Activated T-helper 1 cell treated with anti-CD3 and anti-CD28 coated beads, Interleukin-12 subunit alpha, Interleukin-12 subunit beta, Interleukin-2, Interleukin-4 antibody, amounts not matched to agents 30 ng/mL and 10 ng/mL and 1 ng/mL, durations not matched to agents 14 hours and 24 hours and 36 hours (primary cell): ENCODE measurements around the gene WDFY4. TPM values are rescaled to one million over a fixed set of nuclear protein-coding genes. Genes with fewer than 3 reads are reported as not detected.

Experiments
- DNase-seq: peaks from one replicate; pipeline ENCODE4 v3.0.0; 2021; ENCODE audit warnings: low spot score
- H3K27ac Mint-ChIP-seq: one replicate; pipeline ENCODE4 v1.8.0; 2021; ENCODE audit warnings: mild to moderate bottlenecking, mixed read lengths
- H3K27me3 Mint-ChIP-seq: one replicate; pipeline ENCODE4 v1.8.0; 2022; ENCODE audit warnings: mild to moderate bottlenecking, moderate library complexity, mixed read lengths; ENCODE audit not compliant: insufficient read depth
- H3K36me3 Mint-ChIP-seq: one replicate; pipeline ENCODE4 v1.8.0; 2021; ENCODE audit warnings: low read depth, mixed read lengths
- H3K4me1 Mint-ChIP-seq: one replicate; pipeline ENCODE4 v1.8.0; 2021; ENCODE audit warnings: low read depth, mixed read lengths
- H3K4me3 Mint-ChIP-seq: one replicate; pipeline ENCODE4 v1.8.0; 2021; ENCODE audit warnings: mild to moderate bottlenecking, moderate library complexity, mixed read lengths
- H3K9me3 Mint-ChIP-seq: one replicate; pipeline ENCODE4 v1.8.0; 2021; ENCODE audit warnings: mixed read lengths
- intact Hi-C: fragments of 100-400 bp; cut with micrococcal nuclease; formaldehyde crosslinking; loops from one replicate; pipeline ENCODE4 v1.15.1; 2024
- total RNA-seq: library from RNA; stranded (reverse); gene quantifications from 2 replicates; pipeline ENCODE4 v1.2.3, GENCODE V29; 2022

Gene WDFY4
- total RNA-seq, 1 donor from 2014 or later: 0.08 TPM

DNA sequence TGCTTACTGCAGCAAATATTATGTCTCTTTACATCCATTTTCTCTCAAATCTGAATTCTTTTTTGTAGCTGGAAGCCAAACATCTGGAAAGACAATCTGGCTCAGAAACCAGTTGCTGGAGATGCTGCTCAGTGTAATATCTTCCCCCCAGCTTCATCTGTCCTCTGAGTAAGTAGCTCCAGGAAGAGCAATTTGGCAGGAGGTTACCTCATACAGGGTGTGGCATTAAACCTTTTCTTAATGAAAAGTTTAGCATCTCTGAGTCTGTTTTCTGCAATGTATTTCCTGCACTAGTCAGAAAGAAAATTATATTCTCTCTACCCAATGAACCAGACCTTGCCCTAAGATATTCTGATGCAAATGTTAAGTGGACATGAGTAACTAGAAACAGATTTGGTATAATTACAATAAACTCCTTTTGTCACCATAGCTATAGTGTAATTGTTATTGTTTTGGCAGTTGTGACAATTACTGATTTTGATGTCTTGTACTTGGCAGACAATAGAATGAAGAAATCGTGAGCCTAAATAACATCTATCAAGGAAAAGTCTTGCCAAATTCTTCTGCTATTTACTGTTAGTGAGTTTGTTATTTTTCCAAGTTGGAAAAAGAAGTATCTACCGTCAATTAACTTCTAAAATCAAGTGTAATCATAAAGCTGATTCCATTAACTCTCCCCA lies 123.3 kb downstream of the WDFY4 start:
- H3K9me3 Mint-ChIP-seq: no peaks in the 10 kb centered on the region
- intact Hi-C loops: loop anchor here (10.0 kb wide), 1 partner anchor 727 kb away; the partner anchor contains the start of gene ERCC6
- peaks cover 4% of the 10 kb centered on the region for H3K27me3 Mint-ChIP-seq
- no peak for DNase-seq
- H3K4me1 Mint-ChIP-seq: peaks cover 23% of the 10 kb centered on the region
- H3K27ac Mint-ChIP-seq: no peak overlapping the region
- H3K4me3 Mint-ChIP-seq: no peak overlapping the region
- H3K36me3 Mint-ChIP-seq: no peaks in the 10 kb centered on the region

DNA sequence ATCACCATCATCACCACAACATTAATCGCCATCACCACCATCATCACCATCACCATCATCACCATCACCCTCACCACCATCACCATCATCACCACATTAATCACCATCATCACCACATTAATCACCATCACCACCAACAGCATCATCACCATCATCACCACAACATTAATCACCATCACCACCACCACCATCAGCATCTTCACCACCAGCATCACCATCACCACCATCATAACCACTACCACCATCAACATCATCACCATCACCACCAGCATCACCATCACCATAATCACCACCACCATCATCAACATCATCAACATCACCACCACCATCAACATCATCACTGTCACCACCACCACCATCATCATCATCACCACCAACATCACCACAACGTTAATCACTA lies 124.6 kb downstream of the WDFY4 start:
- H3K4me1 Mint-ChIP-seq: peaks cover 11% of the 10 kb centered on the region
- intact Hi-C loops: loop anchor here (10.0 kb wide), 1 partner anchor 726 kb away; the partner anchor contains the start of gene ERCC6
- no peak for DNase-seq
- peaks cover 4% of the 10 kb centered on the region for H3K27me3 Mint-ChIP-seq
- H3K4me3 Mint-ChIP-seq: no peak overlapping the region
- no peak overlapping the region for H3K27ac Mint-ChIP-seq
- no peaks in the 10 kb centered on the region for H3K9me3 Mint-ChIP-seq
- H3K36me3 Mint-ChIP-seq: no peaks in the 10 kb centered on the region

DNA sequence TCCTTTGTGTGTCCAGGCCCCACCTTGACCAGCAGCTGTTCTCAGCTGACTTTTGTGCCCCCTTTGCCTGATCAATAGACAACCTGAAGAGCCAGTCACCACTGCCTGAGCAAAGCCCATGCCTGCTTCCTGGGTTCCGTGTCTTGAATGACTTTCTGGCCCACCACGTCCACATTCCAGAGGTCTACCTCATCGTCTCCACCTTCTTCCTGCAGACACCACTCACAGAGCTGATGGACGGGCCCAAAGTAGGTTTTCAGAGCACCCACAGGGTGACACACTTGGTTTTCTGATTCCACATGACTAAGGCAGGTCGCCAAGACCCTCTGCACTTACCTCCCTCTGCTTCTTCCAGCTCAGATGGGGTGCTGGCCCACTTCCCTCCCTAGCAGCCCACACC lies 126.8 kb downstream of the WDFY4 start:
- peaks cover 3% of the 10 kb centered on the region for H3K27me3 Mint-ChIP-seq
- no peaks in the 10 kb centered on the region for H3K4me1 Mint-ChIP-seq
- H3K4me3 Mint-ChIP-seq: no peak overlapping the region
- H3K27ac Mint-ChIP-seq: no peak overlapping the region
- no peaks in the 10 kb centered on the region for H3K36me3 Mint-ChIP-seq
- H3K9me3 Mint-ChIP-seq: no peaks in the 10 kb centered on the region
- intact Hi-C loops: no loop called here
- DNase-seq: no peak

DNA sequence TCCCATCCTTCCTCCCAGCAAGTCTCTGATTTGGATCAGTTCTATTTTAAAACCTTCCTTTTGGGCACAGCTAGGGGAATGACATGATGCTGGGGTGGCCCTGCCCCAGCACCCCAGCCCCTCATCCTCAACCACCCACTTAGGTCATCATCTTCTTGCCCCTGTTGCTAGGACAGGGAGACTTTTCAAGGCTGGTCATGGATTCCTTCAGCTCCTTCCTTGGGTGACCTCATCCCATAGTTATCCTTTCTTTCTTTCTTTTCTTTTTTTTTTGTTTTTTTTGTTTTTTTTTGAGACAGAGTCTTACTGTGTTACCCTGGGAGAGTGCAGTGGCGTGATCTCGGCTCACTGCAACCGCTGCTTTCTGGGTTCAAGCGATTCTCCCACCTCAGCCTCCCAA lies 127.2 kb downstream of the WDFY4 start:
- Mint-ChIP-seq H3K4me1 (no peaks in the 10 kb centered on the region), H3K27me3 (peaks cover 3% of the 10 kb centered on the region), H3K36me3 (no peaks in the 10 kb centered on the region), H3K27ac (no peak overlapping the region), H3K4me3 (no peak overlapping the region), H3K9me3 (no peaks in the 10 kb centered on the region)
- DNase-seq: no peak
- intact Hi-C loops: no loop called here

GRCh38 chr10:48813291-48813690 lies 128.6 kb downstream of the WDFY4 start:
- no peak overlapping the region for H3K27ac Mint-ChIP-seq
- H3K36me3 Mint-ChIP-seq: no peaks in the 10 kb centered on the region
- DNase-seq: no peak
- H3K4me3 Mint-ChIP-seq: no peak overlapping the region
- no peaks in the 10 kb centered on the region for H3K4me1 Mint-ChIP-seq
- peaks cover 3% of the 10 kb centered on the region for H3K27me3 Mint-ChIP-seq
- H3K9me3 Mint-ChIP-seq: no peaks in the 10 kb centered on the region
- intact Hi-C loops: no loop called here

DNA sequence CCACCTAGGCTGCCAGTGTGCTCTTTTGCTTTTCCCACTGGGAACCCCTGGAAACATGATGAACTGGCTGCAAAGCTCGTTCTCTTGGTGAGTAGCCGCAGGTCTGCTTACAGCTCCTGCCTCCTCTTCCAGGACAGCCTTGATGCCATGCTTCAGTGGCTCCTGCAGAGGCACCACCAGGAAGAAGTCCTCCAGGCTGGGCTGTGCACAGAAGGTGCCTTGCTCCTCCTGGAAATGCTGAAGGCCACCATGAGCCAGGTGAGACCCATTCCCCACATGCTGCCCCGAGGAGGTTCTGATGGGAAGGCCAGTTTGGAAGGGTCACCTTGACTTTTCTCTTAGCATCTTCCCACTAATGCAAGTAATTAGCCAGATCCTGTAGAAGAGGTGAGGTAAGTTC lies 129.2 kb downstream of the WDFY4 start:
- H3K4me1 Mint-ChIP-seq: no peaks in the 10 kb centered on the region
- no peak for DNase-seq
- intact Hi-C loops: no loop called here
- H3K9me3 Mint-ChIP-seq: no peaks in the 10 kb centered on the region
- no peak overlapping the region for H3K27ac Mint-ChIP-seq
- peaks cover 3% of the 10 kb centered on the region for H3K27me3 Mint-ChIP-seq
- no peaks in the 10 kb centered on the region for H3K36me3 Mint-ChIP-seq
- H3K4me3 Mint-ChIP-seq: no peak overlapping the region

DNA sequence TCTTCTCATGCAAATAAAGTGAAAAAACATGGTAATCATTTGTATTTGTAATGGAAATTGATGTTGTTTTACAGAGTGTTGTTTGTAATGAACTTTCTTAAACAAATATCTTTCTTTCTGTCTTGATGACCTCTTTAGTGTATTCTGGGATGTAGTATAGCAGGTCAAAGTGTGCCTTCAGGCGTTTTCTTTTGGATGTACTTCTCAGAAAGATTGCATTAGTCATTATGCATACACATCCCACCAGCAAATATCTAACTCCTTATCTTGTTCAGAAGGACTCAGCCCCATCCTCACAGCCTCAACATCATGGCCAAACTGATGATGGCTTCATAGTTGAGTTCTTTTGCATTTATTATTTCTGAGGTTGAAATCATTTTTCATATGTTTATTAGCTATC lies 130.3 kb downstream of the WDFY4 start:
- DNase-seq: no peak
- no peaks in the 10 kb centered on the region for H3K4me1 Mint-ChIP-seq
- intact Hi-C loops: no loop called here
- no peak overlapping the region for H3K27ac Mint-ChIP-seq
- no peaks in the 10 kb centered on the region for H3K9me3 Mint-ChIP-seq
- H3K27me3 Mint-ChIP-seq: peaks cover 3% of the 10 kb centered on the region
- no peaks in the 10 kb centered on the region for H3K36me3 Mint-ChIP-seq
- H3K4me3 Mint-ChIP-seq: no peak overlapping the region

DNA sequence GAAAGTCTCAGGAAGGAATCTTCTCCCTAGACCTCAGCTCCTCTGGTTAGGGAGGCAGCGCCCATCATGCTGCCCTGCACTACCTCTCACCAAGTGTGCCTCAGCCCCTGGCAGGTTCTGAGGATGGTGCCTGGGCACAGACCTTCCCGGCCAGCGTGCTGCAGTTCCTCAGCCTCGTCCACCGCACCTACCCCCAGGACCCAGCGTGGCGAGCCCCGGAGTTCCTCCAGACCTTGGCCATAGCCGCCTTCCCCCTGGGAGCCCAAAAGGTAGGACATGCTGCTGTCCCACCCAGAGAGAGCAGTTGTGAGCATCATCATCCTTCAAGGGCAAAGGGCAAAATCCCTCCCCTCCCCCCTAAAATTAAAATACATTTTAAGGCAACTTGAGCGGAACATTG lies 132.5 kb downstream of the WDFY4 start:
- no peak overlapping the region for H3K27ac Mint-ChIP-seq
- H3K4me3 Mint-ChIP-seq: no peak overlapping the region
- H3K27me3 Mint-ChIP-seq: no peaks in the 10 kb centered on the region
- no peak for DNase-seq
- H3K36me3 Mint-ChIP-seq: no peaks in the 10 kb centered on the region
- intact Hi-C loops: no loop called here
- no peaks in the 10 kb centered on the region for H3K9me3 Mint-ChIP-seq
- H3K4me1 Mint-ChIP-seq: no peaks in the 10 kb centered on the region

- intact Hi-C loops: no loop called here
- Mint-ChIP-seq H3K27me3 (no peaks in the 10 kb centered on the region), H3K4me3 (no peak overlapping the region)
Measured at GRCh38 chr10:48818081-48818480, 133.4 kb downstream of the WDFY4 start.

GRCh38 chr10:48818861-48819520 lies 134.3 kb downstream of the WDFY4 start:
- Mint-ChIP-seq H3K27ac (no peak overlapping the region), H3K9me3 (no peaks in the 10 kb centered on the region), H3K4me1 (no peaks in the 10 kb centered on the region), H3K4me3 (no peak overlapping the region), H3K36me3 (no peaks in the 10 kb centered on the region), H3K27me3 (no peaks in the 10 kb centered on the region)
- DNase-seq: no peak
- intact Hi-C loops: no loop called here

More at GRCh38 chr10:48818081-48818480, 133.4 kb downstream of the WDFY4 start:
- Mint-ChIP-seq H3K4me1 (no peaks in the 10 kb centered on the region), H3K27ac (no peak overlapping the region), H3K36me3 (no peaks in the 10 kb centered on the region), H3K9me3 (no peaks in the 10 kb centered on the region)
- no peak for DNase-seq

DNA sequence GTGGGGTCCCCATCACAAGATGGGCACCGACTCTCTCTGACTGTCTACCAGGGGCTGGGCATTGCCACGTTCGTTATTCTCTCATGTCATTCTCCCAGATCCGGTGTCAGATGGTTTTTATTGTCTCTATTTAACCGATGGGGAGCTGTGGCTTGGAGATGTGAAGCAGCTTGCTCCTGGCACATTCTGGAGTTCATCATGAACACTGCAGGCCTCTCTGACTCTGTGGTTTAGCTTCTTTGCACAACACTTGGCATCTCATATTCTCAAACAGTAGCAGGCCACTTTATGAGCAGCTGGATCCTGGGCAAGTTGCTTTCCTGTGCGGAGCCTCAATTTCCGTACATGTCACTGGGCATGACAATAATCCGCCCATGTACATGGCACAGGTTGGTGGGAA lies 135.1 kb downstream of the WDFY4 start:
- intact Hi-C loops: no loop called here
- H3K27me3 Mint-ChIP-seq: no peaks in the 10 kb centered on the region
- no peak overlapping the region for H3K4me3 Mint-ChIP-seq
- H3K4me1 Mint-ChIP-seq: no peaks in the 10 kb centered on the region
- DNase-seq: no peak
- no peaks in the 10 kb centered on the region for H3K9me3 Mint-ChIP-seq
- H3K36me3 Mint-ChIP-seq: no peaks in the 10 kb centered on the region
- H3K27ac Mint-ChIP-seq: no peak overlapping the region

DNA sequence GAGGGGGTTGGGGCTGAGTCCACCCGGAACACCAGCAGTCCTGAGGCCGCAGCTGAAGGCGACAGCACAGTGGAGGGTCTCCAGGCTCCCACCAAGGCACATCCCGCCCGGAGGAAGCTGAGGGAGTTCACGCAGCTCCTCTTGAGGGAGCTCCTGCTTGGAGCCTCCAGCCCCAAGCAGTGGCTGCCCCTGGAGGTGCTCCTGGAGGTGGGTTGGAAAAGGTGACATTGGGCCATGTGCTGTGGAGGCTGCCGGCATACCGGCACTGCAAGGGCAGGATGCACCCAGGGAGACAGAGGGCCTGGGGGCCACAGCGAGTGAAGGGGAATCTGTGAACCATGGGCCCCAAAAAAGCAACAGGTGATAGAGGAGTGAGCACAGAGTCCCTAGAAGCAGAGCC lies 135.6 kb downstream of the WDFY4 start:
- Mint-ChIP-seq H3K4me3 (no peak overlapping the region), H3K27me3 (no peaks in the 10 kb centered on the region), H3K36me3 (no peaks in the 10 kb centered on the region), H3K27ac (no peak overlapping the region), H3K9me3 (no peaks in the 10 kb centered on the region), H3K4me1 (no peaks in the 10 kb centered on the region)
- intact Hi-C loops: no loop called here
- DNase-seq: no peak

DNA sequence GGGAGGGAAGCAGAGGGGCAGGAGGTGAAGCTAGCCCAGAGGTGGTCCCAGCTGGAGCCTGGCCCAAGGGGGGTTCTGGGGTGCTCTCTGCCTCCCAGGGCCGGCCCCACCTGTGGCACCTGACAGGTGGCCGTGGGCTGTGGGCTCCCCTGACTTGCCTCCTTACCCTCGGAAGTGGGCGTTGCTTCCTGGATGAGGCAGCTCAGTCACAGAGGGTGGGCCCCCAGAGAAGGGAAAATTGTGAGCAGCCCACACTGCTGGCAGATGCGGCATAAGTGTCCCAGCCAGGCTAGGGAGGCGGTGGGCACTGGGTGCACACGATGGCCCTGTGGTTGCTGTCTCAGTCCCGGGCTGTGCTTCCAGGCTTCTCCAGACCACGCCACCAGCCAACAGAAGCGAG lies 136.0 kb downstream of the WDFY4 start:
- Mint-ChIP-seq H3K27ac (no peak overlapping the region), H3K4me3 (no peak overlapping the region), H3K9me3 (no peaks in the 10 kb centered on the region), H3K27me3 (no peaks in the 10 kb centered on the region), H3K4me1 (no peaks in the 10 kb centered on the region), H3K36me3 (no peaks in the 10 kb centered on the region)
- intact Hi-C loops: no loop called here
- DNase-seq: no peak
